Activated T-cell treated with anti-CD3 and anti-CD28 coated beads for 4 hours (primary cell): Measurements from ENCODE around the gene CLIP3.
"Not testable (repeated sequence)": the region's sequence is repeated elsewhere in the genome, so short reads cannot be mapped to it uniquely, and the experiment has no call there.

Source experiments
- DNase-seq: peaks from one replicate; pipeline ENCODE4 v3.0.0-alpha.2; 2020

The CLIP3 gene

GRCh38 chr19:36032251-36033104, at the start of gene CLIP3:
Gene CLIP3, minus strand, starts transcription at chr19:36032873. Its CDS starts 516 bp downstream, at chr19:36032357.
- peak; percentile 49 for DNase-seq

- no peak for DNase-seq
Observed at GRCh38 chr19:36081894-36082293, 49.2 kb upstream of the CLIP3 start.

GRCh38 chr19:36081385-36081784, 48.7 kb upstream of the CLIP3 start:
- no peak for DNase-seq

- no peak for DNase-seq
Observed at GRCh38 chr19:36079389-36079945, 46.8 kb upstream of the CLIP3 start.

- no peak for DNase-seq
Observed at GRCh38 chr19:36073121-36073876, 40.6 kb upstream of the CLIP3 start.

GRCh38 chr19:36072081-36072480, 39.4 kb upstream of the CLIP3 start:
- DNase-seq: no peak

- DNase-seq: not testable (repeated sequence)
Observed at GRCh38 chr19:36068810-36069499, 36.3 kb upstream of the CLIP3 start.

GRCh38 chr19:36067681-36068080, 35.0 kb upstream of the CLIP3 start:
- DNase-seq: no peak

- DNase-seq: no peak
Observed at GRCh38 chr19:36064826-36065225, 32.2 kb upstream of the CLIP3 start.

- no peak for DNase-seq
Observed at GRCh38 chr19:36061367-36061766, 28.7 kb upstream of the CLIP3 start.

GRCh38 chr19:36060430-36060829, 27.8 kb upstream of the CLIP3 start:
- no peak for DNase-seq

GRCh38 chr19:36059180-36059910, 26.7 kb upstream of the CLIP3 start:
- no peak for DNase-seq

- DNase-seq: no peak
Observed at GRCh38 chr19:36058481-36059179, 26.0 kb upstream of the CLIP3 start.

GRCh38 chr19:36054733-36055686, 22.3 kb upstream of the CLIP3 start, which contains the start of gene WDR62:
Gene WDR62, plus strand, starts transcription at chr19:36054897. Its CDS starts 75 bp downstream, at chr19:36054972.
- DNase-seq: peak; percentile 92

GRCh38 chr19:36054119-36054732, 21.6 kb upstream of the CLIP3 start, which contains the start of gene THAP8:
Gene THAP8, minus strand, starts transcription at chr19:36054285. Its CDS starts 68 bp downstream, at chr19:36054217.
- peak; percentile 100 for DNase-seq

GRCh38 chr19:36051637-36052036, 19.0 kb upstream of the CLIP3 start:
- no peak for DNase-seq

GRCh38 chr19:36051236-36051635, 18.6 kb upstream of the CLIP3 start:
- DNase-seq: no peak

- DNase-seq: no peak
Observed at GRCh38 chr19:36049080-36049698, 16.5 kb upstream of the CLIP3 start.

GRCh38 chr19:36047835-36048234, 15.2 kb upstream of the CLIP3 start:
- no peak for DNase-seq
